GM12878 (cell line): ENCODE results near the gene SCAND1.

Experiments
- ATF7 ChIP-seq: fragments of 450-650 bp; IDR thresholded peaks from 2 replicates; pipeline ENCODE4 v1.6.1; 2016; ENCODE audit warnings: low read depth, mild to moderate bottlenecking
- CTCF ChIP-seq, 3 experiments: IDR thresholded peaks in 2 of 3; conservative IDR thresholded peaks in 1 of 3; 2 replicates each; pipeline ENCODE4 v1.5.1; 2011; ENCODE audit warnings: low read depth in 3 of 3, low read length in 3 of 3, mild to moderate bottlenecking in 3 of 3, control low read depth in 2 of 3, moderate library complexity in 2 of 3, inconsistent platforms in 1 of 3, mixed read lengths in 1 of 3; ENCODE audit not compliant: control insufficient read depth in 2 of 3, insufficient read depth in 1 of 3; ENCODE audit errors: extremely low read depth in 1 of 3
- EP300 ChIP-seq, 2 experiments: fragments of 150-350 bp in 1 of 2; IDR thresholded peaks; 2 replicates each; pipeline ENCODE4 v1.6.1; 2011 to 2012; ENCODE audit warnings: low read depth in 2 of 2, low read length in 2 of 2, borderline replicate concordance in 1 of 2, improper control_type of control experiment in 1 of 2, inconsistent platforms in 1 of 2; ENCODE audit not compliant: control insufficient read depth in 1 of 2
- RCOR1 ChIP-seq: conservative IDR thresholded peaks from 2 replicates; pipeline ENCODE4 v1.6.1; 2012; ENCODE audit warnings: low read depth, low read length, improper control_type of control experiment
- ZBTB11 ChIP-seq: fragments of 450-650 bp; formaldehyde crosslinking; IDR thresholded peaks from 2 replicates; pipeline ENCODE4 v1.5.0; 2022; ENCODE audit warnings: mild to moderate bottlenecking, missing genetic modification characterization

- TF ChIP-seq ATF7 (no peak), CTCF (IDR thresholded peaks at IDR 0.05 in 2 of 3, conservative IDR thresholded peaks at IDR 0.05 in 1 of 3; ENCODE audit: control insufficient read depth in 2 of 3, extremely low read depth in 1 of 3, insufficient read depth in 1 of 3, low read depth in 3 of 3, low read length in 3 of 3) (no peak), RCOR1 (no peak), ZBTB11 (CRISPR knock-in tag) (no peak), EP300 (IDR thresholded peaks at IDR 0.05; ENCODE audit: borderline replicate concordance in 1 of 2, control insufficient read depth in 1 of 2, low read depth in 2 of 2, low read length in 2 of 2) (no peak)
Observed at GRCh38 chr20:35942243-35942642, 12.1 kb downstream of the SCAND1 start.
